Measurements from ENCODE around the gene NPR3.

DNA sequence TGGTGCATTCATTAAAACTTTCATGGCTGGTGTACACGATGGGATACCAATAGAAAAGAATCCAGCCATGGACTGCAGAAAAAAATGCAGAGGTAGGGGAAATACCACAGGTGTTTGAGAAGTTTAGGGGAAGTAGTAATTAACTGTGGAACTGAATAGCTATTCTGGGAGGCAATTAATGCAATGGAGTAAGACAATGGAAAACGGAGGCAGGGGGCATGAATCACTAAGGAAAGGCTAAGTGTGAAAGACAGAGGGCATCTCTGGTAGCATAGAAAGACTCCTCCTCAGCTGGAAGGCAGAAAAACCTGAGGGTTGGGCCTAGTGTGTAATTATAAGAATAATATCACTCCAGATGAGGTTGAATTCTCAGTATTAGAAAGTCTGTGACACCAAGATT lies 30.9 kb upstream of the NPR3 start:
- TF ChIP-seq, protein P1, sequence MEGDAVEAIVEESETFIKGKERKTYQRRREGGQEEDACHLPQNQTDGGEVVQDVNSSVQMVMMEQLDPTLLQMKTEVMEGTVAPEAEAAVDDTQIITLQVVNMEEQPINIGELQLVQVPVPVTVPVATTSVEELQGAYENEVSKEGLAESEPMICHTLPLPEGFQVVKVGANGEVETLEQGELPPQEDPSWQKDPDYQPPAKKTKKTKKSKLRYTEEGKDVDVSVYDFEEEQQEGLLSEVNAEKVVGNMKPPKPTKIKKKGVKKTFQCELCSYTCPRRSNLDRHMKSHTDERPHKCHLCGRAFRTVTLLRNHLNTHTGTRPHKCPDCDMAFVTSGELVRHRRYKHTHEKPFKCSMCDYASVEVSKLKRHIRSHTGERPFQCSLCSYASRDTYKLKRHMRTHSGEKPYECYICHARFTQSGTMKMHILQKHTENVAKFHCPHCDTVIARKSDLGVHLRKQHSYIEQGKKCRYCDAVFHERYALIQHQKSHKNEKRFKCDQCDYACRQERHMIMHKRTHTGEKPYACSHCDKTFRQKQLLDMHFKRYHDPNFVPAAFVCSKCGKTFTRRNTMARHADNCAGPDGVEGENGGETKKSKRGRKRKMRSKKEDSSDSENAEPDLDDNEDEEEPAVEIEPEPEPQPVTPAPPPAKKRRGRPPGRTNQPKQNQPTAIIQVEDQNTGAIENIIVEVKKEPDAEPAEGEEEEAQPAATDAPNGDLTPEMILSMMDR (IDR thresholded peaks at IDR 0.05; ENCODE audit: insufficient read depth, low read depth, low read length): no peak
- no peak for TF ChIP-seq EZH2 (IDR thresholded peaks at IDR 0.05; ENCODE audit: insufficient read depth, low read length)

Data from astrocyte (in vitro differentiated cells and primary cell).